Measurements from ENCODE around the gene ROBO1.

DNA sequence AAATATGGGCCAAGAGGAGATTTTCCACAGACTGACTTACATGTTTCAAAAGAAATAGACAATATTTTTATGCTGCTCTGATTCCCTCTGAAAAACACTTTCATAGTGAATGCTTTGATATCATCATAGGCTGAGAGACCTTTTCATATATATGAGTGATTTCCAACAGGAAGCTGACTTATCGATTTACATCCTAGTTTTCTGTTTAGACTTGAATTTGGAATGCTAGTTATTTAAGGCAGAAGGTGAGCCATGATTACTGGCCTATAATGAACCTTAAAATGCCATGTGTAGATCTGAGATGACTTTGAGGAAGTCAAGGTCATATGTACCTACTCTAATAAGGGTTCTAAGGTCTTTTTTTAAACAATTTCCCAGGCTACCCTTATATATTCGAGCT, 1126.1 kb downstream of the ROBO1 start:
- TF ChIP-seq CTCF (IDR thresholded peaks at IDR 0.05), result no peak
- TF ChIP-seq POLR2A (IDR thresholded peaks at IDR 0.05), result no peak
